K562 (cell line): ENCODE results near the gene DISC1. TPM values are rescaled to one million over a fixed set of nuclear protein-coding genes. Genes with fewer than 3 reads are reported as not detected.

ENCODE experiments used
- ATAC-seq: fragments of 200-7000 bp; cut with Tn5 transposase; 3 replicates; pipeline ENCODE4 v1.9.1; 2020; ENCODE audit warnings: moderate library complexity
- BruUV-seq: library from RNA; stranded (reverse); fragments of 400-500 nt; replicated peaks from 2 replicates; lab custom pipeline; 2021; lab: Mats Ljungman, UMichigan
- CTCF ChIA-PET: fragments of 300-600 bp; formaldehyde crosslinking; extraction: SDS; loops from one replicate; lab custom pipeline; 2021; ENCODE audit warnings: low intra/inter-chr PET ratio; lab: Yijun Ruan, JAX
- POLR2A ChIA-PET: fragments of 300-600, 350-650 bp; sonication (Branson Sonifier 250); formaldehyde crosslinking; extraction: SDS; loops from one replicate; lab custom pipeline; 2021; ENCODE audit warnings: antibody characterized with exemption, inconsistent platforms; lab: Yijun Ruan, JAX
- DNase-seq, 4 experiments: peaks; one replicate each; pipeline versions ENCODE4 v3.0.0 to v3.0.0-alpha.2; 2011 to 2018; ENCODE audit warnings: low spot score in 3 of 4, mixed read lengths in 3 of 4; ENCODE audit errors: extremely low read depth in 1 of 4
- FAIRE-seq: peaks from 2 replicates; lab custom pipeline; 2011; peaks lifted over from hg19 to GRCh38; lab: Jason Lieb, UNC
- H2AFZ ChIP-seq: 2 replicates; pipeline ENCODE4 v1.6.0; 2011; ENCODE audit warnings: low read depth, low read length, control low read depth, inconsistent platforms
- H3K27ac ChIP-seq: fragments of 200-600 bp; 3 replicates; pipeline ENCODE4 v1.8.0; 2011; ENCODE audit warnings: low read depth, mild to moderate bottlenecking, control low read depth, inconsistent platforms, low read length, moderate library complexity, mixed read lengths; ENCODE audit errors: extremely low read depth
- H3K27me3 ChIP-seq, 2 experiments: fragments of 300-600 bp in 1 of 2; 2 replicates in 1 of 2; 3 replicates in 1 of 2; pipeline versions ENCODE4 v1.6.0 to v1.8.0; 2011; ENCODE audit warnings: inconsistent platforms in 2 of 2, low read length in 2 of 2, mild to moderate bottlenecking in 1 of 2, mixed read lengths in 1 of 2, moderate library complexity in 1 of 2; ENCODE audit not compliant: control insufficient read depth in 2 of 2, insufficient read depth in 2 of 2
- H3K36me3 ChIP-seq: fragments of 300-600 bp; 3 replicates; pipeline ENCODE4 v1.8.0; 2011; ENCODE audit warnings: mild to moderate bottlenecking, low read length, inconsistent platforms; ENCODE audit not compliant: control insufficient read depth, insufficient read depth
- H3K4me1 ChIP-seq, 2 experiments: fragments of 200-600 bp in 1 of 2; replicated peaks in 1 of 2; 2 replicates in 1 of 2; 3 replicates in 1 of 2; pipeline versions ENCODE4 v1.5.1 to v1.8.0; 2011; ENCODE audit warnings: inconsistent platforms in 2 of 2, low read length in 2 of 2, mild to moderate bottlenecking in 1 of 2, mixed read lengths in 1 of 2, moderate library complexity in 1 of 2; ENCODE audit not compliant: control insufficient read depth in 2 of 2, insufficient read depth in 2 of 2
- H3K4me2 ChIP-seq: 2 replicates; pipeline ENCODE4 v1.6.1; 2011; ENCODE audit warnings: low read length, control low read depth, inconsistent platforms, mixed read lengths; ENCODE audit not compliant: insufficient read depth
- H3K4me3 ChIP-seq: fragments of 200-600 bp; sonication (generic), shearing (Covaris generic); 2 replicates; pipeline ENCODE4 v1.5.1; 2016; ENCODE audit warnings: control low read depth, inconsistent platforms
- H3K79me2 ChIP-seq: fragments of 200-600 bp; 3 replicates; pipeline ENCODE4 v1.8.0; 2011; ENCODE audit warnings: low read length, inconsistent platforms; ENCODE audit not compliant: control insufficient read depth, insufficient read depth
- H3K9ac ChIP-seq, 2 experiments: 2 replicates each; pipeline versions ENCODE4 v1.6.0 to v1.6.1; 2011; ENCODE audit warnings: low read depth in 2 of 2, low read length in 2 of 2, control low read depth in 1 of 2, inconsistent platforms in 1 of 2, mild to moderate bottlenecking in 1 of 2, mixed read lengths in 1 of 2; ENCODE audit not compliant: insufficient read depth in 1 of 2
- H3K9me1 ChIP-seq: one replicate; pipeline ENCODE4 v1.6.0; 2011; ENCODE audit warnings: inconsistent platforms, mild to moderate bottlenecking, low read length, moderate library complexity; ENCODE audit not compliant: control insufficient read depth, insufficient read depth
- H3K9me3 ChIP-seq: replicated peaks from 2 replicates; pipeline ENCODE4 v1.5.1; 2011; ENCODE audit warnings: low read depth, low read length, inconsistent platforms; ENCODE audit not compliant: control insufficient read depth, insufficient read depth
- H4K20me1 ChIP-seq: replicated peaks from 2 replicates; pipeline ENCODE4 v1.6.1; 2011; ENCODE audit warnings: low read length, inconsistent platforms, mixed read lengths; ENCODE audit not compliant: control insufficient read depth, insufficient read depth
- CSDE1 ChIP-seq, 2 experiments: fragments of 450-650 bp; IDR thresholded peaks; 2 replicates each; pipeline ENCODE4 v1.6.1; 2016; ENCODE audit warnings: mild to moderate bottlenecking in 1 of 2
- GTF2F1 ChIP-seq: IDR thresholded peaks from 2 replicates; pipeline ENCODE4 v1.6.1; 2011; ENCODE audit warnings: low read depth, low read length, improper control_type of control experiment
- IRF2 ChIP-seq: sonication (generic); formaldehyde crosslinking; IDR thresholded peaks from 2 replicates; pipeline ENCODE4 v1.8.1; 2022; ENCODE audit warnings: mild to moderate bottlenecking, missing genetic modification reagents
- MYC ChIP-seq, 2 experiments: fragments of 250-450 bp in 1 of 2; sonication (Bioruptor Pico) in 1 of 2; IDR thresholded peaks; 2 replicates each; pipeline versions ENCODE4 v1.5.1 to v1.6.1; 2012 to 2021; ENCODE audit warnings: low read depth in 2 of 2, borderline replicate concordance in 1 of 2, improper control_type of control experiment in 1 of 2, low read length in 1 of 2, mild to moderate bottlenecking in 1 of 2, moderate library complexity in 1 of 2
- NR1H2 ChIP-seq: sonication (generic); formaldehyde crosslinking; IDR thresholded peaks from 2 replicates; pipeline ENCODE4 v1.4.0; 2020; ENCODE audit warnings: mild to moderate bottlenecking, missing genetic modification reagents
- NRF1 ChIP-seq, 2 experiments: fragments of 450-650 bp; IDR thresholded peaks in 1 of 2; conservative IDR thresholded peaks in 1 of 2; 2 replicates each; pipeline ENCODE4 v1.6.1; 2014; ENCODE audit warnings: mild to moderate bottlenecking in 2 of 2
- RBM14 ChIP-seq: fragments of 200-400 bp; formaldehyde crosslinking; IDR thresholded peaks from 2 replicates; pipeline ENCODE4 v1.6.1; 2018; ENCODE audit warnings: low read depth, mild to moderate bottlenecking, low read length, moderate library complexity, borderline replicate concordance; ENCODE audit not compliant: insufficient read depth
- SFPQ ChIP-seq: fragments of 200-400 bp; formaldehyde crosslinking; IDR thresholded peaks from 2 replicates; pipeline ENCODE4 v1.6.1; 2017; ENCODE audit warnings: mild to moderate bottlenecking, low read depth, low read length, moderate library complexity
- SMC3 ChIP-seq: conservative IDR thresholded peaks from 2 replicates; pipeline ENCODE4 v1.6.1; 2011; ENCODE audit warnings: low read depth, low read length, improper control_type of control experiment; ENCODE audit not compliant: insufficient read depth
- SREBF1 ChIP-seq: fragments of 150-350 bp; IDR thresholded peaks from 2 replicates; pipeline ENCODE4 v1.6.1; 2014; ENCODE audit warnings: antibody characterized with exemption, low read depth, low read length, borderline replicate concordance
- ZBTB34 ChIP-seq: fragments of 250-450 bp; sonication (Bioruptor Pico); IDR thresholded peaks from 2 replicates; pipeline ENCODE4 v1.8.0; 2021; ENCODE audit warnings: mild to moderate bottlenecking, moderate library complexity
- ZNF197 ChIP-seq: fragments of 200-800 bp; sonication (Bioruptor generic); IDR thresholded peaks from 2 replicates; pipeline ENCODE4 v1.6.1; 2016; ENCODE audit warnings: low read depth, missing genetic modification characterization, missing compliant biosample characterization
- ZNF217 ChIP-seq: sonication (generic); formaldehyde crosslinking; IDR thresholded peaks from 2 replicates; pipeline ENCODE4 v1.8.0; 2022; ENCODE audit warnings: mild to moderate bottlenecking, missing genetic modification reagents
- ZNF609 ChIP-seq: sonication (generic); formaldehyde crosslinking; IDR thresholded peaks from 2 replicates; pipeline ENCODE4 v1.8.1; 2023; ENCODE audit warnings: missing genetic modification reagents, mild to moderate bottlenecking, borderline replicate concordance
- WGBS: fragments of 100-300 bp; shearing (Covaris generic); methylation state at CpG from one replicate; pipeline ENCODE4 v1.1.6; 2016; ENCODE audit warnings: low coverage, mixed read lengths; ENCODE audit not compliant: insufficient coverage; ENCODE audit errors: missing lambda C conversion rate; 5-methylcytosine and 5-hydroxymethylcytosine counted together
- in situ Hi-C: fragments of 300-500 bp; cut with MboI; formaldehyde crosslinking; loops from 4 replicates; pipeline ENCODE4 v1.15.0; 2018; ENCODE audit warnings: inconsistent platforms, mixed read lengths
- intact Hi-C: fragments of 100-400 bp; cut with micrococcal nuclease; formaldehyde crosslinking; loops from 2 replicates; pipeline ENCODE4 v1.14.2; 2022
- polyA plus RNA-seq, 8 experiments: library from polyadenylated mRNA; depleted of rRNA in 4 of 8; stranded (reverse) in 5 of 8; unstranded in 3 of 8; fragments of >200 nt; fragmentation: Nextera tagmentation in 2 of 8; fragmentation: Illumina TruSeq in 1 of 8; extraction: Ambion mirVana in 2 of 8; extraction: Trizol in 1 of 8; gene quantifications; 2 replicates each; pipeline versions ENCODE4 v1.2.1 to v1.2.3, GENCODE V29; 2011 to 2014; ENCODE audit warnings: inconsistent platforms in 1 of 8, missing spikeins in 1 of 8
- total RNA-seq, 7 experiments: library from RNA; depleted of rRNA in 6 of 7; stranded (reverse); fragments of >200 nt in 6 of 7; fragmentation: Illumina TruSeq in 2 of 7; extraction: Trizol in 2 of 7; gene quantifications; 2 replicates each; pipeline versions ENCODE4 v1.2.1 to v1.2.3, GENCODE V29; 2011 to 2021; ENCODE audit warnings: low replicate concordance in 1 of 7

DISC1 gene
- total and polyA plus RNA-seq, 9 of the 15 experiments (the other 6 are each of a cell fraction or from before 2014, with no cell fraction given) = 0.01 to 0.11 (median 0.08) TPM; not detected in 1

GRCh38 chr1:231878737-231879136, 252.1 kb downstream of the DISC1 start:
- BruUV-seq = no TSS peak
- H3K9ac ChIP-seq = no peak overlapping the region
- ChIA-PET POLR2A (no interaction called here), CTCF (no interaction called here)
- no peak for ATAC-seq
- FAIRE-seq = no peak
- no peaks in the 10 kb centered on the region for H3K9me3 ChIP-seq
- H3K79me2 ChIP-seq = no peaks in the 10 kb centered on the region
- no peak overlapping the region for H2AFZ ChIP-seq
- H3K9me1 ChIP-seq = no peaks in the 10 kb centered on the region
- no peak overlapping the region for H3K4me3 ChIP-seq
- H4K20me1 ChIP-seq = no peaks in the 10 kb centered on the region
- in situ Hi-C loops = no loop called here
- no peaks in the 10 kb centered on the region for H3K36me3 ChIP-seq
- no peaks in the 10 kb centered on the region; a peak in 2 of 5 replicates for H3K27me3 ChIP-seq
- DNase-seq = no peak
- no peak overlapping the region for H3K27ac ChIP-seq
- no peak overlapping the region for H3K4me2 ChIP-seq
- intact Hi-C loops = no loop called here
- no peaks in the 10 kb centered on the region for H3K4me1 ChIP-seq
- WGBS = 0% methylated on average over 1 of the region's 1 CpG
- TF ChIP-seq RBM14 = no peak
- no peak for TF ChIP-seq NR1H2
- TF ChIP-seq IRF2 (CRISPR knock-in tag) = no peak
- no peak for TF ChIP-seq SMC3
- TF ChIP-seq SREBF1 = no peak
- TF ChIP-seq MYC (IDR thresholded peaks at IDR 0.05; ENCODE audit: low read depth, low read length) = no peak
- TF ChIP-seq MYC (CRISPR knock-in tag; IDR thresholded peaks at IDR 0.05; ENCODE audit: borderline replicate concordance, low read depth) = no peak
- TF ChIP-seq ZNF197 = no peak
- TF ChIP-seq NRF1 (conservative IDR thresholded peaks at IDR 0.05 in 1 of 2, IDR thresholded peaks at IDR 0.05 in 1 of 2) = no peak
- TF ChIP-seq CSDE1 (IDR thresholded peaks at IDR 0.05) = no peak
- TF ChIP-seq SFPQ = no peak
- no peak for TF ChIP-seq GTF2F1
- TF ChIP-seq ZBTB34 (CRISPR knock-in tag) = no peak
- no peak for TF ChIP-seq ZNF217
- no peak for TF ChIP-seq ZNF609 (CRISPR knock-in tag)
